Tibial nerve (tissue), 4 donors: ENCODE results near the gene MSI2. TPM values are rescaled to one million over a fixed set of nuclear protein-coding genes. Genes with fewer than 3 reads are reported as not detected.

Experiments used
- DNase-seq, 2 donors: peaks; one replicate each; pipeline ENCODE4 v3.0.0-alpha.2; 2019; ENCODE audit warnings: low spot score in 2 of 2
- H3K27ac ChIP-seq, 4 donors: fragments of 200-600 bp; sonication (generic) in 3 of 4; one replicate each; pipeline ENCODE4 v1.5.1; 2017 to 2019; ENCODE audit warnings: mild to moderate bottlenecking in 1 of 4
- H3K27me3 ChIP-seq, 2 donors: fragments of 200-600 bp; sonication (generic) in 1 of 2; one replicate each; pipeline versions ENCODE4 v1.5.1 to v1.6.0; 2017 to 2019
- H3K36me3 ChIP-seq, 3 donors: fragments of 200-600 bp; sonication (generic); one replicate each; pipeline ENCODE4 v1.5.1; 2018 to 2019
- H3K4me1 ChIP-seq, 4 donors: fragments of 200-600 bp; sonication (generic) in 3 of 4; one replicate each; pipeline ENCODE4 v1.5.1; 2017 to 2019
- H3K4me3 ChIP-seq, 4 donors: fragments of 200-600 bp; sonication (generic) in 3 of 4; one replicate each; pipeline ENCODE4 v1.5.1; 2017 to 2019; ENCODE audit warnings: mild to moderate bottlenecking in 1 of 4, moderate library complexity in 1 of 4
- H3K9me3 ChIP-seq, 4 donors: fragments of 200-600 bp; sonication (generic) in 3 of 4; one replicate each; pipeline ENCODE4 v1.5.1; 2017 to 2019
- CTCF ChIP-seq, 5 experiments: fragments of 200-600 bp in 3 of 5; fragments of 450-650 bp in 2 of 5; sonication (generic) in 3 of 5; IDR thresholded peaks; one replicate each; pipeline ENCODE4 v1.5.1; 2016 to 2019; ENCODE audit warnings: antibody characterized with exemption in 5 of 5, mild to moderate bottlenecking in 3 of 5, moderate library complexity in 2 of 5
- EP300 ChIP-seq, 2 donors: sonication (generic); formaldehyde crosslinking; IDR thresholded peaks; one replicate each; pipeline ENCODE4 v1.6.1; 2017; ENCODE audit warnings: antibody characterized with exemption in 2 of 2, mild to moderate bottlenecking in 1 of 2
- POLR2A ChIP-seq, 2 donors: fragments of 450-650 bp; IDR thresholded peaks; one replicate each; pipeline ENCODE4 v1.6.1; 2017; ENCODE audit warnings: antibody characterized with exemption in 2 of 2, mild to moderate bottlenecking in 2 of 2, moderate library complexity in 2 of 2
- WGBS, 2 donors: methylation state at CpG; one replicate each; pipeline ENCODE4 v1.1.5; 2018; 5-methylcytosine and 5-hydroxymethylcytosine counted together
- total RNA-seq, 4 donors: library from RNA; depleted of rRNA; stranded (reverse); fragments of >200 nt; gene quantifications; one replicate each; pipeline ENCODE4 v1.1.0, GENCODE V29; 2016

Gene MSI2
- total RNA-seq, 4 donors from 2014 or later = 11.5 to 18.3 (median 14.2) TPM

- no peaks in the 10 kb centered on the region for H3K9me3 ChIP-seq
- 87 to 90% methylated on average over 9 of the region's 9 CpGs for WGBS, 2 donors
Measured at GRCh38 chr17:57413848-57414651, 157.7 kb downstream of the MSI2 start.

GRCh38 chr17:57415751-57416207, 159.5 kb downstream of the MSI2 start:
- TF ChIP-seq CTCF (IDR thresholded peaks at IDR 0.05) (no peak), EP300 (IDR thresholded peaks at IDR 0.05) (no peak), POLR2A (IDR thresholded peaks at IDR 0.05) (no peak)
- Histone ChIP-seq H3K27me3 (no peaks in the 10 kb centered on the region), H3K9me3 (no peaks in the 10 kb centered on the region), H3K4me3 (no peak overlapping the region), H3K27ac (no peak overlapping the region), H3K36me3 (no peaks in the 10 kb centered on the region), H3K4me1 (no peaks in the 10 kb centered on the region)
- no peak for DNase-seq
- WGBS, 2 donors = 52 to 60% methylated on average over 3 of the region's 3 CpGs

More at GRCh38 chr17:57413848-57414651, 157.7 kb downstream of the MSI2 start:
- Histone ChIP-seq H3K27ac (no peak overlapping the region), H3K4me3 (no peak overlapping the region), H3K36me3 (no peaks in the 10 kb centered on the region), H3K27me3 (no peaks in the 10 kb centered on the region), H3K4me1 (peaks cover 0 to 3% (median 0%) of the 10 kb centered on the region in 4 donors)
- no peak for DNase-seq
- TF ChIP-seq CTCF (IDR thresholded peaks at IDR 0.05) = no peak
- no peak for TF ChIP-seq EP300 (IDR thresholded peaks at IDR 0.05)
- no peak for TF ChIP-seq POLR2A (IDR thresholded peaks at IDR 0.05)

- Histone ChIP-seq H3K4me3 (no peak overlapping the region), H3K27ac (no peak overlapping the region), H3K36me3 (no peaks in the 10 kb centered on the region), H3K9me3 (no peaks in the 10 kb centered on the region), H3K27me3 (no peaks in the 10 kb centered on the region), H3K4me1 (no peaks in the 10 kb centered on the region)
- WGBS, 2 donors = 85 to 92% methylated on average over 7 of the region's 7 CpGs
- no peak for DNase-seq
- no peak for TF ChIP-seq CTCF (IDR thresholded peaks at IDR 0.05)
- no peak for TF ChIP-seq POLR2A (IDR thresholded peaks at IDR 0.05)
- no peak for TF ChIP-seq EP300 (IDR thresholded peaks at IDR 0.05)
Measured at GRCh38 chr17:57416369-57416768, 160.0 kb downstream of the MSI2 start.

GRCh38 chr17:57417956-57418355, 161.6 kb downstream of the MSI2 start:
- Histone ChIP-seq H3K4me1 (no peaks in the 10 kb centered on the region), H3K27ac (no peak overlapping the region), H3K27me3 (no peaks in the 10 kb centered on the region), H3K36me3 (no peaks in the 10 kb centered on the region), H3K9me3 (no peaks in the 10 kb centered on the region), H3K4me3 (no peak overlapping the region)
- no peak for DNase-seq
- TF ChIP-seq CTCF (IDR thresholded peaks at IDR 0.05) = no peak
- 61 to 64% methylated on average over 7 of the region's 7 CpGs for WGBS, 2 donors

GRCh38 chr17:57418463-57419246, 162.3 kb downstream of the MSI2 start:
- Histone ChIP-seq H3K36me3 (no peaks in the 10 kb centered on the region), H3K27me3 (no peaks in the 10 kb centered on the region), H3K27ac (no peak overlapping the region), H3K4me1 (no peaks in the 10 kb centered on the region), H3K4me3 (no peak overlapping the region), H3K9me3 (no peaks in the 10 kb centered on the region)
- TF ChIP-seq EP300 (IDR thresholded peaks at IDR 0.05) (no peak), CTCF (IDR thresholded peaks at IDR 0.05) (no peak), POLR2A (IDR thresholded peaks at IDR 0.05) (no peak)
- WGBS, 2 donors = 74 to 77% methylated on average over 7 of the region's 7 CpGs
- DNase-seq = no peak
